K562 (cell line): ENCODE results near the gene MYBPH. TPM values are rescaled to one million over a fixed set of nuclear protein-coding genes. Genes with fewer than 3 reads are reported as not detected.
A peak's percentile ranks its signal among the peaks of the same experiment; 100 is the strongest.

Source experiments
- ATAC-seq: fragments of 200-7000 bp; cut with Tn5 transposase; 3 replicates; pipeline ENCODE4 v1.9.1; 2020; ENCODE audit warnings: moderate library complexity
- BruUV-seq: library from RNA; stranded (reverse); fragments of 400-500 nt; replicated peaks from 2 replicates; lab custom pipeline; 2021; lab: Mats Ljungman, UMichigan
- CTCF ChIA-PET: fragments of 300-600 bp; formaldehyde crosslinking; extraction: SDS; loops from one replicate; lab custom pipeline; 2021; ENCODE audit warnings: low intra/inter-chr PET ratio; lab: Yijun Ruan, JAX
- POLR2A ChIA-PET: fragments of 300-600, 350-650 bp; sonication (Branson Sonifier 250); formaldehyde crosslinking; extraction: SDS; loops from one replicate; lab custom pipeline; 2021; ENCODE audit warnings: antibody characterized with exemption, inconsistent platforms; lab: Yijun Ruan, JAX
- DNase-seq, 4 experiments: peaks; one replicate each; pipeline versions ENCODE4 v3.0.0 to v3.0.0-alpha.2; 2011 to 2018; ENCODE audit warnings: low spot score in 3 of 4, mixed read lengths in 3 of 4; ENCODE audit errors: extremely low read depth in 1 of 4
- FAIRE-seq: peaks from 2 replicates; lab custom pipeline; 2011; peaks lifted over from hg19 to GRCh38; lab: Jason Lieb, UNC
- H2AFZ ChIP-seq: 2 replicates; pipeline ENCODE4 v1.6.0; 2011; ENCODE audit warnings: low read depth, low read length, control low read depth, inconsistent platforms
- H3K27ac ChIP-seq: fragments of 200-600 bp; 3 replicates; pipeline ENCODE4 v1.8.0; 2011; ENCODE audit warnings: low read depth, mild to moderate bottlenecking, control low read depth, inconsistent platforms, low read length, moderate library complexity, mixed read lengths; ENCODE audit errors: extremely low read depth
- H3K27me3 ChIP-seq, 2 experiments: fragments of 300-600 bp in 1 of 2; 2 replicates in 1 of 2; 3 replicates in 1 of 2; pipeline versions ENCODE4 v1.6.0 to v1.8.0; 2011; ENCODE audit warnings: inconsistent platforms in 2 of 2, low read length in 2 of 2, mild to moderate bottlenecking in 1 of 2, mixed read lengths in 1 of 2, moderate library complexity in 1 of 2; ENCODE audit not compliant: control insufficient read depth in 2 of 2, insufficient read depth in 2 of 2
- H3K36me3 ChIP-seq: fragments of 300-600 bp; 3 replicates; pipeline ENCODE4 v1.8.0; 2011; ENCODE audit warnings: mild to moderate bottlenecking, low read length, inconsistent platforms; ENCODE audit not compliant: control insufficient read depth, insufficient read depth
- H3K4me1 ChIP-seq, 2 experiments: fragments of 200-600 bp in 1 of 2; replicated peaks in 1 of 2; 2 replicates in 1 of 2; 3 replicates in 1 of 2; pipeline versions ENCODE4 v1.5.1 to v1.8.0; 2011; ENCODE audit warnings: inconsistent platforms in 2 of 2, low read length in 2 of 2, mild to moderate bottlenecking in 1 of 2, mixed read lengths in 1 of 2, moderate library complexity in 1 of 2; ENCODE audit not compliant: control insufficient read depth in 2 of 2, insufficient read depth in 2 of 2
- H3K4me2 ChIP-seq: 2 replicates; pipeline ENCODE4 v1.6.1; 2011; ENCODE audit warnings: low read length, control low read depth, inconsistent platforms, mixed read lengths; ENCODE audit not compliant: insufficient read depth
- H3K4me3 ChIP-seq: fragments of 200-600 bp; sonication (generic), shearing (Covaris generic); 2 replicates; pipeline ENCODE4 v1.5.1; 2016; ENCODE audit warnings: control low read depth, inconsistent platforms
- H3K79me2 ChIP-seq: fragments of 200-600 bp; 3 replicates; pipeline ENCODE4 v1.8.0; 2011; ENCODE audit warnings: low read length, inconsistent platforms; ENCODE audit not compliant: control insufficient read depth, insufficient read depth
- H3K9ac ChIP-seq, 2 experiments: 2 replicates each; pipeline versions ENCODE4 v1.6.0 to v1.6.1; 2011; ENCODE audit warnings: low read depth in 2 of 2, low read length in 2 of 2, control low read depth in 1 of 2, inconsistent platforms in 1 of 2, mild to moderate bottlenecking in 1 of 2, mixed read lengths in 1 of 2; ENCODE audit not compliant: insufficient read depth in 1 of 2
- H3K9me1 ChIP-seq: one replicate; pipeline ENCODE4 v1.6.0; 2011; ENCODE audit warnings: inconsistent platforms, mild to moderate bottlenecking, low read length, moderate library complexity; ENCODE audit not compliant: control insufficient read depth, insufficient read depth
- H3K9me3 ChIP-seq: replicated peaks from 2 replicates; pipeline ENCODE4 v1.5.1; 2011; ENCODE audit warnings: low read depth, low read length, inconsistent platforms; ENCODE audit not compliant: control insufficient read depth, insufficient read depth
- H4K20me1 ChIP-seq: replicated peaks from 2 replicates; pipeline ENCODE4 v1.6.1; 2011; ENCODE audit warnings: low read length, inconsistent platforms, mixed read lengths; ENCODE audit not compliant: control insufficient read depth, insufficient read depth
- C11orf30 ChIP-seq: fragments of 450-650 bp; IDR thresholded peaks from 2 replicates; pipeline ENCODE4 v1.6.1; 2016; ENCODE audit warnings: low read depth, mild to moderate bottlenecking
- POLR2AphosphoS2 ChIP-seq: IDR thresholded peaks from 2 replicates; pipeline ENCODE4 v1.6.1; 2012; ENCODE audit warnings: low read length, improper control_type of control experiment
- POLR2AphosphoS5 ChIP-seq: IDR thresholded peaks from 2 replicates; pipeline ENCODE4 v1.6.1; 2011; ENCODE audit warnings: mild to moderate bottlenecking, low read depth, low read length, moderate library complexity; ENCODE audit not compliant: control insufficient read depth, insufficient read depth
- RHOXF2B ChIP-seq: fragments of 250-450 bp; sonication (Bioruptor Pico); conservative IDR thresholded peaks from 2 replicates; pipeline ENCODE4 v1.5.1; 2021
- TEAD2 ChIP-seq: fragments of 450-650 bp; IDR thresholded peaks from 2 replicates; pipeline ENCODE4 v1.6.1; 2016; ENCODE audit warnings: missing genetic modification characterization, control low read depth, missing compliant biosample characterization
- TEAD4 ChIP-seq, 2 experiments: sonication (generic) in 1 of 2; formaldehyde crosslinking in 1 of 2; IDR thresholded peaks; 2 replicates each; pipeline versions ENCODE4 v1.6.1 to v1.8.0; 2012 to 2022; ENCODE audit warnings: borderline replicate concordance in 1 of 2, inconsistent platforms in 1 of 2, low read length in 1 of 2, mild to moderate bottlenecking in 1 of 2, missing genetic modification reagents in 1 of 2
- TRIM28 ChIP-seq: fragments of 450-650 bp; IDR thresholded peaks from 2 replicates; pipeline ENCODE4 v1.6.1; 2017
- WGBS: fragments of 100-300 bp; shearing (Covaris generic); methylation state at CpG from one replicate; pipeline ENCODE4 v1.1.6; 2016; ENCODE audit warnings: low coverage, mixed read lengths; ENCODE audit not compliant: insufficient coverage; ENCODE audit errors: missing lambda C conversion rate; 5-methylcytosine and 5-hydroxymethylcytosine counted together
- in situ Hi-C: fragments of 300-500 bp; cut with MboI; formaldehyde crosslinking; loops from 4 replicates; pipeline ENCODE4 v1.15.0; 2018; ENCODE audit warnings: inconsistent platforms, mixed read lengths
- intact Hi-C: fragments of 100-400 bp; cut with micrococcal nuclease; formaldehyde crosslinking; loops from 2 replicates; pipeline ENCODE4 v1.14.2; 2022
- polyA plus RNA-seq, 8 experiments: library from polyadenylated mRNA; depleted of rRNA in 4 of 8; stranded (reverse) in 5 of 8; unstranded in 3 of 8; fragments of >200 nt; fragmentation: Nextera tagmentation in 2 of 8; fragmentation: Illumina TruSeq in 1 of 8; extraction: Ambion mirVana in 2 of 8; extraction: Trizol in 1 of 8; gene quantifications; 2 replicates each; pipeline versions ENCODE4 v1.2.1 to v1.2.3, GENCODE V29; 2011 to 2014; ENCODE audit warnings: inconsistent platforms in 1 of 8, missing spikeins in 1 of 8
- total RNA-seq, 7 experiments: library from RNA; depleted of rRNA in 6 of 7; stranded (reverse); fragments of >200 nt in 6 of 7; fragmentation: Illumina TruSeq in 2 of 7; extraction: Trizol in 2 of 7; gene quantifications; 2 replicates each; pipeline versions ENCODE4 v1.2.1 to v1.2.3, GENCODE V29; 2011 to 2021; ENCODE audit warnings: low replicate concordance in 1 of 7

The MYBPH gene
- total and polyA plus RNA-seq, 9 of the 15 experiments (the other 6 are each of a cell fraction or from before 2014, with no cell fraction given) = 0.13 TPM; not detected in 8

DNA sequence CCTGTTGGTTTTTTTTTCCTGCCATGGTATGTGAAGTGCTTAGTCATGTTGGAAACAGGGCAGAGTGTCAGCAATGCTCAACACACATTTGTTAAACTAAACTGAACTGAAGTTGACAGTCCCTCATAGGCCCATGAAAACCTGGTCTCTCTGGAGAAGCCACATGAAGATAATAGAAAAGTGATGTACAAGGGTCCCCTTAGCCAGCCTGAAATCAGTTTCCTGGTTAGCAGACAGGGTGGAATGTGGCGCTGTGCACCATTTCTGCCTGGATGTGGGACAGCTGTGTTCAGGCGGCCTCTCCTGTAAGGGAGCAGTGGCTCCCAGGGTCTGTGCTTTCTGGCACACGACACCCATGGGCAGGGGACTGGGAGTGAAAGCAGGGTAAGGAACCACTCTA lies 20.7 kb upstream of the MYBPH start (continued):
- TF ChIP-seq POLR2AphosphoS2 (no peak), TEAD2 (tag) (peak; percentile 78), POLR2AphosphoS5 (no peak), C11orf30 (0 out of 2 replicates have a peak, but pooled peaks have one; percentile 25), TEAD4 (IDR thresholded peaks at IDR 0.05; ENCODE audit: low read length) (peak; percentile 79), TEAD4 (CRISPR knock-in tag; IDR thresholded peaks at IDR 0.05; ENCODE audit: borderline replicate concordance) (no peak), TRIM28 (0 out of 2 replicates have a peak, but pooled peaks have one; percentile 19)

DNA sequence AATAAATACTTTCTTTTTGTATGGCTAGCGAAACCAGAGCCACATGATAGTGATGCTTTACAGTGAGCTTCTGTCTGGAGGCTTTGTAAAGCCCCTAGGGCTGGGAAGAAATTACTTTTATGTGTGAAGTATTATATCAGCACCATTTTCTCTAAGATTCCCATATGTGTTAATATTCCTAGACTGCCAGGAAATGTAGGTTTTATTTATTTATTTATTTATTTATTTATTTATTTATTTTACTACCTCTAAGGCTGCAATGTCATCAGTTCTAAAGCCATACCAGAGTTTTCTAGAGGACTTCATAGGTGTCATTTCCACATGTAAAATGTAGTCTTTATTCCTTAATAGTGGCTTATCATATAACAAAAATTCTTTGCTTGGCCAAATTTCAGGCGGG lies 15.3 kb upstream of the MYBPH start:
- intact Hi-C loops = no loop called here
- CTCF ChIA-PET = interaction anchor here (0.6 kb wide), 1 partner anchor 149 kb away, joined by 3 read pairs; no protein-coding TSS in a partner anchor
- 11% methylated on average over 2 of the region's 2 CpGs for WGBS
- Histone ChIP-seq H3K27ac (no peak overlapping the region), H3K4me3 (no peak overlapping the region), H3K9me3 (no peaks in the 10 kb centered on the region), H3K9me1 (no peaks in the 10 kb centered on the region), H3K27me3 (peaks cover 12% of the 10 kb centered on the region in 2 experiments; a peak in 3 of 5 replicates), H4K20me1 (no peaks in the 10 kb centered on the region), H3K4me1 (no peaks in the 10 kb centered on the region), H3K79me2 (no peaks in the 10 kb centered on the region), H2AFZ (no peak overlapping the region), H3K9ac (no peak overlapping the region), H3K36me3 (no peaks in the 10 kb centered on the region), H3K4me2 (no peak overlapping the region)
- FAIRE-seq = no peak
- DNase-seq = no peak
- in situ Hi-C loops = no loop called here
- no peak for TF ChIP-seq RHOXF2B (CRISPR knock-in tag)
- POLR2A ChIA-PET = interaction anchor here (1.1 kb wide), 1 partner anchor 17 kb away, joined by 3 read pairs; no protein-coding TSS in a partner anchor
- BruUV-seq = no TSS peak
- no peak for ATAC-seq
